HG02588 (cell line): Measurements from ENCODE around the gene YEATS4.

Source experiments
- ATAC-seq: cut with Tn5 transposase; IDR thresholded peaks from one replicate; pipeline ENCODE4 v1.9.1; 2021; ENCODE audit warnings: mild to moderate bottlenecking, moderate library complexity; ENCODE audit not compliant: unreplicated experiment

The YEATS4 gene

DNA sequence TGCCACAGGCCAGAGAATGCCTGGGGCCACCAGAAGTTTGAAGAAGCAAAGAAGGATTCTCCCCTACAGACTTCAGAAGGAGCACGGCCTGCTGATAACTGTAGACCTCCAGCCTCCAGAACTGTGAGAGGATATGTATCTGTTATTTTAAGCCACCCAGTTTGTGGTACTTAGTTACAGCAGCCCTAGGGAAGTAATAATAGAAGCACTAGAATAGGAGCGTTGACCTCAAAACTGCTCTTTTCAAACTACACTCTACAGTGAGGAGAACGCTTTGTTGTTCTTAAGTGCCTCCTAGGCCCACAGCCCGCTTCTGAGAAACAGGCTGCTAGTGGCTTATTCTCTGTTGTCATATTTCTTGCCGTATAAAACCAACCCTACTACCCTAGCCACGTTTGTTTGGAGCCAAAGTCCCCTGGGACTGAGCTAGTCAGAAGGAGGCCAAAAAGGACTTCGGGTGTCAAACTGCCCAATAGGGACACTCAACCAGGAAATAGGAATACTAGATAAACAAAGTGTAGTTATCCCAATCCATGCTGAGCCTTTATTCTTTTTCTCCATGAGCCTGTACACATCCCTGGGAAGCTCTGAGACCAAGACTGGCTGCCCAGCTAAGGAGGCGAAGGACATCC lies 72.2 kb downstream of the YEATS4 start:
- no peak for ATAC-seq

- no peak for ATAC-seq
Measured at GRCh38 chr12:69433653-69434052, 74.1 kb downstream of the YEATS4 start.

- no peak for ATAC-seq
Measured at GRCh38 chr12:69435644-69436043, 76.1 kb downstream of the YEATS4 start.

- ATAC-seq = no peak
Measured at GRCh38 chr12:69437073-69437472, 77.5 kb downstream of the YEATS4 start.

DNA sequence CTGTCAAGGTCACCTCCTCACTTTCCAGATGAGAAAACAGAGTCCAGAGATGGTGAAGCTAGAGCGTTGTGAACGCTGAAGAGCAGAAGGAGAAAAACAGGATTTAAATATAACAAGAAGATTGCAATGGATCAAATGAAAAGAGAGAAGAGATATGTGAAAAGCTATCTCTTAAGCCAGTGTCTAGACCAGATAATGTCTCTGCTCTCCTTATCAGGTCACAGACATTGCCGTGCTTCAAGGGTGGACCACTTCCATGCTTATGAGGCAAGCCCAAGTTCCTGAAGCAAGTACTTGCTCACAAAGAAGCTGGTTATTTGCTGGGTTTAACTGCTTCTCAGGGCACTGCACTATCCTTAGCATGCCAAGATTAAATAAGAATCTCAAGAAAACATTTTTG lies 79.0 kb downstream of the YEATS4 start:
- no peak for ATAC-seq

DNA sequence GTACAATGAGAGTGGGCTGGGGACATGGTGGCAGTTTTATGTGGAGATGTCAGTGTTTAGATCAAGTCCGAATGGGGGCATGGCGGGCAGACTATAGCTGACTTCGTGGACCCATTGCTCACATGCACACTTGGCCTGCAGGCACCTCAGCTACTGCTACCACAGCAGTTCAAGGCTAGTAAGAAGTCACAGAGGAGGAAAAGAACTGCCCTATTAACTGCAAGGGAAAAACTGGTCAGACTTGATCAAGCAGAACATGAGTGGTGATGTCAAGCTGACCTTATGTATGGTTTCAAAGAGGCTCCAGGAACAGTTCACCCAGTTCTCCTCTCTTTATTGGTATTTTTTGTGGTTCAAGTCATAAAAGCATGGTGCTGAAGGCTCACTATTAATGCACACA lies 80.5 kb downstream of the YEATS4 start:
- no peak for ATAC-seq
